Activated naive CD8-positive, alpha-beta T cell (primary cell): Measurements from ENCODE around the gene IQGAP2.
"Not testable (repeated sequence)": the region's sequence is repeated elsewhere in the genome, so short reads cannot be mapped to it uniquely, and the experiment has no call there.

Source experiments
- H3K27ac Mint-ChIP-seq: one replicate; pipeline ENCODE4 v1.8.0; 2021; ENCODE audit warnings: mixed read lengths
- H3K27me3 Mint-ChIP-seq: one replicate; pipeline ENCODE4 v1.8.0; 2021; ENCODE audit warnings: mixed read lengths
- H3K36me3 Mint-ChIP-seq: one replicate; pipeline ENCODE4 v1.8.0; 2021; ENCODE audit warnings: mixed read lengths
- H3K4me1 Mint-ChIP-seq: one replicate; pipeline ENCODE4 v1.8.0; 2021; ENCODE audit warnings: low read depth, mixed read lengths
- H3K4me3 Mint-ChIP-seq: one replicate; pipeline ENCODE4 v1.8.0; 2021; ENCODE audit warnings: mild to moderate bottlenecking, mixed read lengths
- H3K9me3 Mint-ChIP-seq: one replicate; pipeline ENCODE4 v1.8.0; 2021; ENCODE audit warnings: low read depth, mixed read lengths

IQGAP2 gene

GRCh38 chr5:76737846-76738245 lies 334.8 kb downstream of the IQGAP2 start:
- H3K4me3 Mint-ChIP-seq: no peak overlapping the region
- no peak overlapping the region for H3K27ac Mint-ChIP-seq
- peaks cover 3% of the 10 kb centered on the region for H3K27me3 Mint-ChIP-seq
- no peaks in the 10 kb centered on the region for H3K9me3 Mint-ChIP-seq
- peaks cover 29% of the 10 kb centered on the region for H3K4me1 Mint-ChIP-seq
- H3K36me3 Mint-ChIP-seq: no peaks in the 10 kb centered on the region

GRCh38 chr5:76741506-76741905 lies 338.4 kb downstream of the IQGAP2 start:
- H3K4me1 Mint-ChIP-seq: peaks cover 29% of the 10 kb centered on the region
- not testable (repeated sequence) for H3K36me3 Mint-ChIP-seq, H3K4me3 Mint-ChIP-seq, H3K27me3 Mint-ChIP-seq, H3K27ac Mint-ChIP-seq, H3K9me3 Mint-ChIP-seq

GRCh38 chr5:76742583-76742982 lies 339.5 kb downstream of the IQGAP2 start:
- H3K27me3 Mint-ChIP-seq: no peaks in the 10 kb centered on the region

GRCh38 chr5:76744632-76745031 lies 341.5 kb downstream of the IQGAP2 start:
- H3K4me3 Mint-ChIP-seq: no peak overlapping the region
- peaks cover 4% of the 10 kb centered on the region for H3K27me3 Mint-ChIP-seq
- H3K27ac Mint-ChIP-seq: no peak overlapping the region
- no peaks in the 10 kb centered on the region for H3K36me3 Mint-ChIP-seq
- peaks cover 7% of the 10 kb centered on the region for H3K4me1 Mint-ChIP-seq
- H3K9me3 Mint-ChIP-seq: no peaks in the 10 kb centered on the region

More at GRCh38 chr5:76742583-76742982, 339.5 kb downstream of the IQGAP2 start:
- Mint-ChIP-seq H3K27ac (no peak overlapping the region), H3K36me3 (no peaks in the 10 kb centered on the region), H3K9me3 (no peaks in the 10 kb centered on the region), H3K4me1 (peaks cover 24% of the 10 kb centered on the region), H3K4me3 (no peak overlapping the region)

- no peak overlapping the region for H3K27ac Mint-ChIP-seq
- H3K4me3 Mint-ChIP-seq: no peak overlapping the region
- peaks cover 4% of the 10 kb centered on the region for H3K27me3 Mint-ChIP-seq
- no peaks in the 10 kb centered on the region for H3K36me3 Mint-ChIP-seq
- no peaks in the 10 kb centered on the region for H3K9me3 Mint-ChIP-seq
- peaks cover 5% of the 10 kb centered on the region for H3K4me1 Mint-ChIP-seq
Observed at GRCh38 chr5:76745670-76746069, 342.6 kb downstream of the IQGAP2 start.

- Mint-ChIP-seq H3K36me3 (no peaks in the 10 kb centered on the region), H3K27ac (no peak overlapping the region), H3K27me3 (peaks cover 4% of the 10 kb centered on the region), H3K4me1 (no peaks in the 10 kb centered on the region), H3K9me3 (no peaks in the 10 kb centered on the region), H3K4me3 (no peak overlapping the region)
Observed at GRCh38 chr5:76746677-76747076, 343.6 kb downstream of the IQGAP2 start.

GRCh38 chr5:76747706-76748105 lies 344.6 kb downstream of the IQGAP2 start:
- no peak overlapping the region for H3K4me3 Mint-ChIP-seq
- H3K36me3 Mint-ChIP-seq: no peaks in the 10 kb centered on the region
- H3K4me1 Mint-ChIP-seq: no peaks in the 10 kb centered on the region
- H3K27me3 Mint-ChIP-seq: peaks cover 7% of the 10 kb centered on the region
- no peak overlapping the region for H3K27ac Mint-ChIP-seq
- no peaks in the 10 kb centered on the region for H3K9me3 Mint-ChIP-seq

GRCh38 chr5:76751291-76751690 lies 348.2 kb downstream of the IQGAP2 start:
- Mint-ChIP-seq H3K4me1 (no peaks in the 10 kb centered on the region), H3K4me3 (no peak overlapping the region), H3K27ac (no peak overlapping the region), H3K36me3 (no peaks in the 10 kb centered on the region), H3K27me3 (peaks cover 7% of the 10 kb centered on the region), H3K9me3 (no peaks in the 10 kb centered on the region)

- Mint-ChIP-seq H3K27me3 (peaks cover 4% of the 10 kb centered on the region), H3K4me3 (no peak overlapping the region), H3K36me3 (no peaks in the 10 kb centered on the region), H3K4me1 (no peaks in the 10 kb centered on the region), H3K27ac (no peak overlapping the region), H3K9me3 (no peaks in the 10 kb centered on the region)
Observed at GRCh38 chr5:76754668-76755078, 351.6 kb downstream of the IQGAP2 start.

- Mint-ChIP-seq H3K4me1 (no peaks in the 10 kb centered on the region), H3K27ac (no peak overlapping the region), H3K4me3 (no peak overlapping the region), H3K36me3 (no peaks in the 10 kb centered on the region), H3K9me3 (no peaks in the 10 kb centered on the region), H3K27me3 (peaks cover 4% of the 10 kb centered on the region)
Observed at GRCh38 chr5:76755779-76756637, 352.9 kb downstream of the IQGAP2 start.

GRCh38 chr5:76757049-76757448 lies 354.0 kb downstream of the IQGAP2 start:
- Mint-ChIP-seq H3K4me1 (no peaks in the 10 kb centered on the region), H3K27me3 (peaks cover 4% of the 10 kb centered on the region), H3K27ac (no peak overlapping the region), H3K36me3 (no peaks in the 10 kb centered on the region), H3K4me3 (no peak overlapping the region), H3K9me3 (no peaks in the 10 kb centered on the region)
